ENCODE results near the gene MUTYH. TPM values are rescaled to one million over a fixed set of nuclear protein-coding genes. Genes with fewer than 3 reads are reported as not detected.

Gene MUTYH
- total and polyA plus RNA-seq, 2 of the 8 experiments (the other 6 are each of a cell fraction or from before 2014, with no cell fraction given) = 51.9 to 65.7 TPM

GRCh38 chr1:45365051-45365450 is 24.8 kb upstream of the MUTYH start:
- no peak overlapping the region for H2BK20ac ChIP-seq (ENCODE audit: low read length)
- H3K14ac ChIP-seq (ENCODE audit: insufficient read length) = no peak overlapping the region
- ChIA-PET CTCF (ENCODE audit: partially characterized antibody) (interaction anchor here (0.8 to 3.5 kb wide), 5 partner anchors 23 to 204 kb away, joined by 3 to 17 read pairs (median 4); partner anchors contain the start of gene TESK2), POLR2A (ENCODE audit: partially characterized antibody) (interaction anchor here (0.7 to 2.6 kb wide), 2 partner anchors 25 to 125 kb away, joined by 3 to 7 read pairs; partner anchors contain the start of genes MUTYH and TOE1)
- H2BK12ac ChIP-seq (ENCODE audit: low read depth, low read length) = peak overlapping the region; percentile 7; the same call in 1 of the 2 replicates
- H4K5ac ChIP-seq (ENCODE audit: insufficient read length, low read depth, low read length) = no peak overlapping the region
- H3K27ac ChIP-seq (ENCODE audit: low read depth, low read length) = no peak overlapping the region
- no peak overlapping the region for H2BK5ac ChIP-seq (ENCODE audit: low read depth, low read length)
- no peak overlapping the region for H2AK5ac ChIP-seq (ENCODE audit: low read depth, low read length)
- H3K56ac ChIP-seq (replicated peaks; ENCODE audit: insufficient read length, low read depth, low read length) = no peak overlapping the region
- peaks cover 2 to 10% (median 6%) of the 10 kb centered on the region in 4 experiments for H3K4me1 ChIP-seq (replicated peaks in 1 of 4; ENCODE audit: control insufficient read depth in 3 of 4, insufficient read depth in 4 of 4, low read length in 3 of 4)
- H2BK15ac ChIP-seq (ENCODE audit: low read length) = no peak overlapping the region
- no peaks in the 10 kb centered on the region for H3K27me3 ChIP-seq (replicated peaks in 1 of 4; ENCODE audit: control insufficient read depth in 3 of 4, extremely low read depth in 1 of 4, insufficient read depth in 3 of 4, low read length in 3 of 4)
- no peak overlapping the region for H2BK120ac ChIP-seq (replicated peaks; ENCODE audit: low read depth, low read length)
- no peak overlapping the region for H3K23ac ChIP-seq (ENCODE audit: insufficient read length)
- no peaks in the 10 kb centered on the region for H3K9me3 ChIP-seq (ENCODE audit: insufficient read depth in 2 of 2, low read depth in 1 of 2, low read length in 1 of 2)
- H4K8ac ChIP-seq (ENCODE audit: extremely low read depth, insufficient read depth, low read length) = no peak overlapping the region
- no peak overlapping the region for H3K18ac ChIP-seq (ENCODE audit: extremely low read depth, low read length)
- H3K4ac ChIP-seq (replicated peaks; ENCODE audit: insufficient read length, low read depth, low read length) = no peak overlapping the region
- H3K23me2 ChIP-seq (ENCODE audit: low read depth, low read length) = no peaks in the 10 kb centered on the region
- H4K91ac ChIP-seq (replicated peaks; ENCODE audit: insufficient read length, low read length) = no peak overlapping the region
- WGBS, 2 experiments (ENCODE audit: extremely low coverage in 1 of 2, insufficient coverage in 1 of 2, insufficient read length in 1 of 2, insufficient replicate concordance in 2 of 2, low coverage in 1 of 2, low lambda C conversion rate in 2 of 2, missing lambda C conversion rate in 1 of 2) = 90% methylated on average over 6 of the region's 6 CpGs; no CpG with 5 or more reads in 1 of the 2 experiments
- no peak overlapping the region for H3K4me3 ChIP-seq (ENCODE audit: extremely low read depth in 1 of 4, insufficient read depth in 2 of 4, low read depth in 3 of 4, low read length in 4 of 4)
- no peak overlapping the region for H2AFZ ChIP-seq (ENCODE audit: low read length)
- no peaks in the 10 kb centered on the region for H3K79me2 ChIP-seq (ENCODE audit: control insufficient read depth in 1 of 2, insufficient read depth in 2 of 2, low read length in 2 of 2)
- no peak overlapping the region for H3K9ac ChIP-seq (replicated peaks in 1 of 4; ENCODE audit: extremely low read depth in 1 of 4, low read depth in 3 of 4, low read length in 3 of 4)
- H3K36me3 ChIP-seq (ENCODE audit: control insufficient read depth in 2 of 4, insufficient read depth in 4 of 4, low read length in 3 of 4) = no peaks in the 10 kb centered on the region
- H4K20me1 ChIP-seq (replicated peaks in 1 of 2; ENCODE audit: control insufficient read depth in 1 of 2, insufficient read depth in 2 of 2, low read length in 2 of 2) = no peaks in the 10 kb centered on the region
- FAIRE-seq = no peak
- no peaks in the 10 kb centered on the region for H3K79me1 ChIP-seq (ENCODE audit: low read depth, low read length)
- H3K4me2 ChIP-seq (ENCODE audit: insufficient read depth in 1 of 2, low read depth in 2 of 2, low read length in 2 of 2) = no peak overlapping the region
- TF ChIP-seq POU5F1 (IDR thresholded peaks at IDR 0.05; ENCODE audit: low read depth, low read length) (no peak), CBX8 (IDR thresholded peaks at IDR 0.05; ENCODE audit: borderline replicate concordance, low read depth, low read length) (no peak), BCL11A (IDR thresholded peaks at IDR 0.05; ENCODE audit: low read depth in 2 of 2, low read length in 2 of 2) (no peak), SIRT6 (IDR thresholded peaks at IDR 0.05; ENCODE audit: low read length) (no peak), CHD1 (IDR thresholded peaks at IDR 0.05; ENCODE audit: low read depth, low read length) (no peak), CHD2 (IDR thresholded peaks at IDR 0.05; ENCODE audit: low read length) (no peak), SUZ12 (IDR thresholded peaks at IDR 0.05; ENCODE audit: low read length) (no peak), ATF3 (IDR thresholded peaks at IDR 0.05; ENCODE audit: insufficient read depth, low read depth, low read length) (no peak)
- DNase-seq (ENCODE audit: low read depth in 1 of 2, low spot score in 2 of 2) = no peak
